ENCODE measurements around the gene ISM1.

The ISM1 gene

GRCh38 chr20:13262302-13262650 lies 41.2 kb downstream of the ISM1 start:
- no peak for TF ChIP-seq POLR2AphosphoS5 (IDR thresholded peaks at IDR 0.05; ENCODE audit: low read depth, low read length)
- TF ChIP-seq TAF1 (IDR thresholded peaks at IDR 0.05; ENCODE audit: borderline replicate concordance, low read depth, low read length), result no peak
- TF ChIP-seq POLR2A (IDR thresholded peaks at IDR 0.05; ENCODE audit: low read depth, low read length), result no peak
- FAIRE-seq (no peak), DNase-seq (ENCODE audit: insufficient read length) (no peak)

DNA sequence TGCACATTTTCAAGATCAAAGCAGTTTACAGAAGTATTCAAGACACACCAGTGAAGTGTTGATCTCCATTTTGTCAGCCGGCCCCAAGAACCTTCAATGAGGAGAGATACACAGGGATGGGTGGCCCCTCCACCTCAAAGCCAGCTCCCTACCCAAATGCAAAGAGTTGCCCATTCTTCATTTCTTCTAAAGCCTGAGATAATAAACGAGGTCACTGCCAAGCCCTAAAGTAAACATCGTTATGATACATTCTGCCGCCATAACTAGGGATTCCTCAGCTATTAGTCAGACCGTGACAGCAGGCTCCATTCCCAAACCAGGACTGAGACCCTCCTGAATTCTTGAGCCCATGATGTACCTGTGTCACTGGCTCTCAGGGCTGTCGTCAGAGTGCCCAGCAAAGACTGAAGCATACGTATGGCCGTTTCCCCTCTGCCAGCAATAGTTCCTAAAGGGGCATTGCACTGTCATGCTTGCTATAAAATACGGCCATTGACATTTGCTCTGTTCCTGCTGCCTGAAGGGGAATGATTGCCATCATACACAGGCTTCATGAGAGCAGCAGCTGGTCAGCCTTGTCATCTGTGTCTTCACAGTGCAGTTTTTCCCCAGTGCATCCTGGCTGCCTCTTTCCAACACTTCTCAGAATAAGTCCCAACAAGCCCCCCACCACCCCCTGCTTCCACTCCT lies 41.7 kb downstream of the ISM1 start:
- DNase-seq (ENCODE audit: insufficient read length) (no peak), FAIRE-seq (no peak)
- TF ChIP-seq TAF1 (IDR thresholded peaks at IDR 0.05; ENCODE audit: borderline replicate concordance, low read depth, low read length) (no peak), POLR2A (IDR thresholded peaks at IDR 0.05; ENCODE audit: low read depth, low read length) (no peak), POLR2AphosphoS5 (IDR thresholded peaks at IDR 0.05; ENCODE audit: low read depth, low read length) (no peak)

DNA sequence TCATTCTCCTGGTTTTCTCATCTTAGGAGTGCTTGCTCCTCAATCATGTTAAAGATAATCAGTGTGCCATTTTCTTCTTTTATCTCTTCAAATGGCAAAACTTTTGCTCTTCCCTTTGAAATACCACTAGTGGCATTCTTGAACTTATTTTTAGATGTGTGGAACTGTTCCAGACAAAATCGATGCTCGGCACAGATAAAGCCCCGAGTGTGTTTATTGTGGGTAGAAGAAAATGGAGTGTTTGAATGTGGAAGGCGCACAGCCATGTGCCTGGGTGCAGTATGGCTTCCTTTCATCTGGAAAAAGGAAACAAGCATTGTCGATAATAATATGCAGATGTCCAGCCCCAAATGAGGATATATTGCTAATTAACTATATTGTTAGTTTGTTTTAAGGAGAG lies 42.4 kb downstream of the ISM1 start:
- no peak for DNase-seq (ENCODE audit: insufficient read length)
- no peak for FAIRE-seq
- TF ChIP-seq POLR2AphosphoS5 (IDR thresholded peaks at IDR 0.05; ENCODE audit: low read depth, low read length) (no peak), TAF1 (IDR thresholded peaks at IDR 0.05; ENCODE audit: borderline replicate concordance, low read depth, low read length) (no peak), POLR2A (IDR thresholded peaks at IDR 0.05; ENCODE audit: low read depth, low read length) (no peak)

- DNase-seq (ENCODE audit: insufficient read length) (no peak), FAIRE-seq (no peak)
- TF ChIP-seq POLR2A (IDR thresholded peaks at IDR 0.05; ENCODE audit: low read depth, low read length) (no peak), TAF1 (IDR thresholded peaks at IDR 0.05; ENCODE audit: borderline replicate concordance, low read depth, low read length) (no peak), POLR2AphosphoS5 (IDR thresholded peaks at IDR 0.05; ENCODE audit: low read depth, low read length) (no peak)
Measured at GRCh38 chr20:13264907-13265306, 43.8 kb downstream of the ISM1 start.

- TF ChIP-seq POLR2AphosphoS5 (IDR thresholded peaks at IDR 0.05; ENCODE audit: low read depth, low read length) (no peak), POLR2A (IDR thresholded peaks at IDR 0.05; ENCODE audit: low read depth, low read length) (no peak), TAF1 (IDR thresholded peaks at IDR 0.05; ENCODE audit: borderline replicate concordance, low read depth, low read length) (no peak)
- FAIRE-seq, result no peak
- no peak for DNase-seq (ENCODE audit: insufficient read length)
Measured at GRCh38 chr20:13265941-13266340, 44.9 kb downstream of the ISM1 start.

DNA sequence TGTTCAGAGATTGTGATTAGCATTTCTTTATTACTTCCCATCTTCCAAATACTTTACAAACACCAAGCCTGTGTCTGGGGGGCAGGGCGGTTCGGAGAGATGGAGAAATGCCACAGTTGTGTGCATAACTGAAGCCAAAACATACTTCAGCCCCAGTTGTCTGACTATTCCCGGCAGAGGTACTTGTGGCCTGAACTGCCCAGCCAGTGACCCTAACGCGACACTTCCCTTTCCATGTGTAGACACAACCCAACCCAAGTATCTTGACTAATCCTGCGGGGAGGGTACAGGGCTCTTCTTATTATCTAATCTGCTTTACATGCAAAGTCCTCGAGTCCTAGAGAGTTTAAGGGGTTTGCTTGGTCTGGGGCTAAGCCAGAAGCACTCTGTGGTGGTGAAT lies 46.2 kb downstream of the ISM1 start:
- TF ChIP-seq POLR2A (IDR thresholded peaks at IDR 0.05; ENCODE audit: low read depth, low read length) (no peak), POLR2AphosphoS5 (IDR thresholded peaks at IDR 0.05; ENCODE audit: low read depth, low read length) (no peak), TAF1 (IDR thresholded peaks at IDR 0.05; ENCODE audit: borderline replicate concordance, low read depth, low read length) (no peak)
- FAIRE-seq, result no peak
- DNase-seq (ENCODE audit: insufficient read length), result no peak

DNA sequence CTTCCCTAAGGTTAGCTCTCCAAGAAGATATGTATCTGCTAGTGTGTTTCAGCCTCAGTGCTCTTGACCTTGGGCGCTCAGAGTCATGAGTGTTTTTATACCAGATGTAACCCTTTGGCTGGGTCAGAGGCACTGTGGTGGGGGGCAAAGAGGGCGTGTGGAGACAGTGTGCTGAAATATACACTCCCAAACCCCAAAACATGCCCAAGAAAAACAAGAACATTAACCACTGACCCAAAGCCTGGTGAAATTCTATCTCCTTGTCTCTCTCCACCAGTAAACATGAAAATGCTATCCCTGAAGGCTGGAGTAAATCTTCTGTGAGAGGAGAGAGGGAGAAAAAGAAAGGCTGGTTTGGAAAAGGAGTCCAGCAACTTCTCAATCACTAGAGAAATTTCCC lies 47.9 kb downstream of the ISM1 start:
- no peak for DNase-seq (ENCODE audit: insufficient read length)
- no peak for FAIRE-seq
- TF ChIP-seq POLR2A (IDR thresholded peaks at IDR 0.05; ENCODE audit: low read depth, low read length) (no peak), POLR2AphosphoS5 (IDR thresholded peaks at IDR 0.05; ENCODE audit: low read depth, low read length) (no peak), TAF1 (IDR thresholded peaks at IDR 0.05; ENCODE audit: borderline replicate concordance, low read depth, low read length) (no peak)

DNA sequence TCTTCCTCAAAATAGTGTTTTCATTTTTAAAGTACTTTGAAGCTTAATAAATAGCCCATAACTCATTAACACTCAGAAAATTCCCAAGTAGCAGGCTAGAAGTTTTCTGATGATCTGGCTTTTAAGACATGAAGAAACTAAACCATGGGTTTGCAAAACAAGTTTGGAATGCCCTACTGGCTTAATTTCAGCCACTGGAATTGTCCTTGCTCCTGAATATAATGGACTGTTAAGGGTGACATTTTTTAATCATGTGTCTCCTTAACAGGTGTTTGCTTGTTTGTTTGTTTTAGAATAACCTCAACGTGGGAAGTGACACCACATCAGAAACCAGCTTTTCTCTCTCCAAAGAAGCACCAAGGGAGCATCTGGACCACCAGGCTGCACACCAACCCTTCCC lies 49.1 kb downstream of the ISM1 start:
- FAIRE-seq, result no peak

GRCh38 chr20:13271098-13271497 lies 50.0 kb downstream of the ISM1 start:
- DNase-seq (ENCODE audit: insufficient read length) (no peak), FAIRE-seq (no peak)
- TF ChIP-seq TAF1 (IDR thresholded peaks at IDR 0.05; ENCODE audit: borderline replicate concordance, low read depth, low read length) (no peak), POLR2AphosphoS5 (IDR thresholded peaks at IDR 0.05; ENCODE audit: low read depth, low read length) (no peak), POLR2A (IDR thresholded peaks at IDR 0.05; ENCODE audit: low read depth, low read length) (no peak)

More for the DNA sequence above, 49.1 kb downstream of the ISM1 start:
- no peak for DNase-seq (ENCODE audit: insufficient read length)
- TF ChIP-seq POLR2AphosphoS5 (IDR thresholded peaks at IDR 0.05; ENCODE audit: low read depth, low read length) (no peak), TAF1 (IDR thresholded peaks at IDR 0.05; ENCODE audit: borderline replicate concordance, low read depth, low read length) (no peak), POLR2A (IDR thresholded peaks at IDR 0.05; ENCODE audit: low read depth, low read length) (no peak)

DNA sequence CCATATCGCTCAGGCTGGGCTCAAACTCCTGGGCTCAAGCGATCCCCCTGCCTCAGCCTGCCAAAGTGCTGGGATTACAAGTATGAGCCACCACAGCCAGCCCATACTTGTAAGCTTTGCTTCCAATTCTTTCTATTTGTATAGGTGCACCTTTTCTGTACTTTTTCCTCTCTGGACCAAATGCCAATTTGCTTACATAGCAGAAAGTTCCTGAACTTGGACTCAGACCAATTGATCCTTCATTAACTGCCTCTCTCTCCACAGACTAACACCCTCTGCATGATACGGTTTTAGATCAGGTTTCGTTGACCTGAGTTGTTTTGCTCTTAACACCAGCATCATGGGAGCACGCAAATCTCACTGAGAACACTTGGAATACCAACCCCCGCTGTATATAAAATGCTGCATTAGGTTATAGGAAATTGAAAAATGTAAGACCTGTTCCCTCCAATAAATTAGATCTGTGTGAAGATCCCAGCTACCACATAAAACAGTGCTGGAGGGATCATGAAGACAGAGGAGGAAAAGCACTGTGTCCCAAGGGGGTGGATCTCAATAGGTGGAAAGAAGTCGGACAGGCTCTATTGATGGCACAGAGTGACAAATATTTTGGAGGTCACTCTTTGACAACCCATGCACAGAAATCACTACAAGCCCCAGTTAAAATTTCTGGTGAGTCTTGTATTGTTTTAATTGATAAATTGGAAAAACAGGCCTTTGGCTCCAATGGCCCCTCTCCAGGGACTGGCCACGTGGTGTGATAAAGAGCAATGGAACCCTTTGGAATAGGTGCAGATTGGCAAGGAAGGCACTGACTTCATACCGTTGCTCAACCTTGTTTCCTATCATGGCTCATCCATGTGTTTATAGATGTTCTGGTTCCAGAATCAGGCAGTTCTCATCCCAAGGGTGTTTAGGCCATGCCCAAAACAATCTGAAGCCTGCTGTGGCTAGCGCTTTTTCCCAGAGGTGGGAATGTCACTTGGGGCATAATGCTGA lies 51.2 kb downstream of the ISM1 start:
- FAIRE-seq (no peak), DNase-seq (ENCODE audit: insufficient read length) (no peak)
- TF ChIP-seq TAF1 (IDR thresholded peaks at IDR 0.05; ENCODE audit: borderline replicate concordance, low read depth, low read length) (no peak), POLR2A (IDR thresholded peaks at IDR 0.05; ENCODE audit: low read depth, low read length) (no peak), POLR2AphosphoS5 (IDR thresholded peaks at IDR 0.05; ENCODE audit: low read depth, low read length) (no peak)

- TF ChIP-seq POLR2A (IDR thresholded peaks at IDR 0.05; ENCODE audit: low read depth, low read length) (no peak), TAF1 (IDR thresholded peaks at IDR 0.05; ENCODE audit: borderline replicate concordance, low read depth, low read length) (no peak), POLR2AphosphoS5 (IDR thresholded peaks at IDR 0.05; ENCODE audit: low read depth, low read length) (no peak)
- no peak for FAIRE-seq
- no peak for DNase-seq (ENCODE audit: insufficient read length)
Measured at GRCh38 chr20:13274275-13274861, 53.3 kb downstream of the ISM1 start.

All from GM12892 (cell line).